C1 segment of cervical spinal cord (tissue), 14 donors: ENCODE measurements around the gene PRAMEF13.
"Not testable (repeated sequence)": the region's sequence is repeated elsewhere in the genome, so short reads cannot be mapped to it uniquely, and the experiment has no call there.

Experiments
- DNase-seq, 14 donors: peaks; one replicate each; lab custom pipeline; 2025; lab: John Stamatoyannopoulos, UW

The PRAMEF13 gene

DNA sequence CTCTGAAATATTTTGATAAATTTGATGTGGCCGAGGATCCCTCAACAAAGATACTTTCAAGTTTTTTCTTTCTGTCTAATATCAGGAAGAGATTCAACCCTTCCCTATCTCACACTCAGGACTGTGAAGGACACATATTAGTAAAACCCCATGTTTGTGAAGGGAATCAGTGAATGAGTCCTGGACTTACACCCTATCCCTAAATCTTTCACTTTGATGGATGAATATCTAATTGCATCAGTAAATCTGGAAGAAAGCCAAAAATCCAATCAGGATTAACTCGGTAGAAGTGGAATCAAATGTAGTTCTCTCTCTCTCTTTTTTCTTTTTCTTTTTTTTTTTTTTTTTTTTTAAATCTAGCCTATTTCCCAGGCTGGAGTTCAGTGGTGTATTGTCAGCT lies 29.7 kb downstream of the PRAMEF13 start, which contains the start of gene PRAMEF9:
Gene PRAMEF9 (plus strand): TSS at position 301 of the 400 bp plus-strand sequence. CDS start 3,433 bp downstream, outside the sequence.
- DNase-seq, result not testable (repeated sequence)

DNA sequence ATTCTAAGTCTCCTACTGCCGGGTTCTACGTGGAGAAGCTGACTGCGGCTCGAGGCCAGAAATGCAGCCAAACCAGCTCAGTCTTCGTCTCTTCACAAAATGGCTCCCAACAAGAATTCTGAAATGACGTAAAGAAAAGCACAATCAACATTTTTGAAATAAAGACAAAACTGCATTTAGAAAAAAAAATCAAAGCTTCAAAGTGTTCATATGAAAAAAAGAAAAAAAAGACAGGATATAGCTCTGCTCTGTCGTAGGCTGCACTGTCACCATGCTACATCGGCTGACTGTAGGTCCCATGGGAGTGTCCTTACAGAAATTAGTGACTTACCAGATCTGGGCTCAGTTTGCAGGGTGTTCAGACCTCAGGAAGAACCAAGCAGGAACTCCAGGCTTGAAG lies 35.7 kb downstream of the PRAMEF13 start, which contains the start of gene HNRNPCL4:
Gene HNRNPCL4 (minus strand): TSS at position 101 of the 400 bp plus-strand sequence. CDS start 164 bp downstream, outside the sequence.
- not testable (repeated sequence) for DNase-seq

DNA sequence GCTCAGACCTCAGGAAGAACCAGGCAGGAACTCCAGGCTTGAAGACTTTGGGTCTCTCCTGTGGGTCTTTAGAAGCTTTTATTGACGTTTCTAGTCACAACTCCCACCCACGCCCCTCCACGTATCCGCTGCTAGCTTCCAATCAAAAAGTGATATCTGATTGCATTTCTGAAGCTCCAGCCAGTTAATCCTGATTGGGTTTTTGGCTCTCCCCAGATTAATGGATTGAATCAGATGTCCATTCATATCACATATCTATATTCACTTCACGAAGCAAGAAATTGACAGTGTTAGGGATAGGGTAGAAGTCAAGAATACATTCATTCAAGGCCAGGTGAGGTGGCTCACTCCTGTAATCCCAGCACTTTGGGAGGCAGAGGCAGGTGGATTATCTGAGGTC lies 45.3 kb downstream of the PRAMEF13 start, which contains the start of gene PRAMEF26:
Gene PRAMEF26 (minus strand): TSS at position 101 of the 400 bp plus-strand sequence. CDS start 2,914 bp downstream, outside the sequence.
- not testable (repeated sequence) for DNase-seq
